Omental fat pad (tissue), 4 donors: ENCODE data around the gene MAPK12. TPM values are rescaled to one million over a fixed set of nuclear protein-coding genes. Genes with fewer than 3 reads are reported as not detected.

Experiments
- ATAC-seq: fragments of 150-250 bp; one replicate; pipeline ENCODE4 v1.9.1; 2016; ENCODE audit warnings: mild to moderate bottlenecking, moderate library complexity; ENCODE audit not compliant: low FRiP score
- DNase-seq: peaks from one replicate; pipeline ENCODE4 v3.0.0-alpha.2; 2019; ENCODE audit warnings: low spot score
- total RNA-seq, 4 donors: library from RNA; depleted of rRNA; stranded (reverse); fragments of >200 nt; gene quantifications; one replicate each; pipeline ENCODE4 v1.1.0, GENCODE V29; 2016
- TF ChIP-seq, protein P1 (sequence below), 3 donors: fragments of 450-650 bp; IDR thresholded peaks; one replicate each; pipeline ENCODE4 v1.5.1; 2016 to 2017; ENCODE audit warnings: antibody characterized with exemption in 3 of 3, mild to moderate bottlenecking in 3 of 3, moderate library complexity in 2 of 3

Gene MAPK12
- total RNA-seq, 4 donors from 2014 or later = 7.9 to 31.1 (median 17.8) TPM

- TF ChIP-seq, protein P1, sequence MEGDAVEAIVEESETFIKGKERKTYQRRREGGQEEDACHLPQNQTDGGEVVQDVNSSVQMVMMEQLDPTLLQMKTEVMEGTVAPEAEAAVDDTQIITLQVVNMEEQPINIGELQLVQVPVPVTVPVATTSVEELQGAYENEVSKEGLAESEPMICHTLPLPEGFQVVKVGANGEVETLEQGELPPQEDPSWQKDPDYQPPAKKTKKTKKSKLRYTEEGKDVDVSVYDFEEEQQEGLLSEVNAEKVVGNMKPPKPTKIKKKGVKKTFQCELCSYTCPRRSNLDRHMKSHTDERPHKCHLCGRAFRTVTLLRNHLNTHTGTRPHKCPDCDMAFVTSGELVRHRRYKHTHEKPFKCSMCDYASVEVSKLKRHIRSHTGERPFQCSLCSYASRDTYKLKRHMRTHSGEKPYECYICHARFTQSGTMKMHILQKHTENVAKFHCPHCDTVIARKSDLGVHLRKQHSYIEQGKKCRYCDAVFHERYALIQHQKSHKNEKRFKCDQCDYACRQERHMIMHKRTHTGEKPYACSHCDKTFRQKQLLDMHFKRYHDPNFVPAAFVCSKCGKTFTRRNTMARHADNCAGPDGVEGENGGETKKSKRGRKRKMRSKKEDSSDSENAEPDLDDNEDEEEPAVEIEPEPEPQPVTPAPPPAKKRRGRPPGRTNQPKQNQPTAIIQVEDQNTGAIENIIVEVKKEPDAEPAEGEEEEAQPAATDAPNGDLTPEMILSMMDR (IDR thresholded peaks at IDR 0.05) = no peak
- no peak for ATAC-seq
- no peak for DNase-seq
Measured at GRCh38 chr22:50219800-50220602, 41.5 kb downstream of the MAPK12 start.

DNA sequence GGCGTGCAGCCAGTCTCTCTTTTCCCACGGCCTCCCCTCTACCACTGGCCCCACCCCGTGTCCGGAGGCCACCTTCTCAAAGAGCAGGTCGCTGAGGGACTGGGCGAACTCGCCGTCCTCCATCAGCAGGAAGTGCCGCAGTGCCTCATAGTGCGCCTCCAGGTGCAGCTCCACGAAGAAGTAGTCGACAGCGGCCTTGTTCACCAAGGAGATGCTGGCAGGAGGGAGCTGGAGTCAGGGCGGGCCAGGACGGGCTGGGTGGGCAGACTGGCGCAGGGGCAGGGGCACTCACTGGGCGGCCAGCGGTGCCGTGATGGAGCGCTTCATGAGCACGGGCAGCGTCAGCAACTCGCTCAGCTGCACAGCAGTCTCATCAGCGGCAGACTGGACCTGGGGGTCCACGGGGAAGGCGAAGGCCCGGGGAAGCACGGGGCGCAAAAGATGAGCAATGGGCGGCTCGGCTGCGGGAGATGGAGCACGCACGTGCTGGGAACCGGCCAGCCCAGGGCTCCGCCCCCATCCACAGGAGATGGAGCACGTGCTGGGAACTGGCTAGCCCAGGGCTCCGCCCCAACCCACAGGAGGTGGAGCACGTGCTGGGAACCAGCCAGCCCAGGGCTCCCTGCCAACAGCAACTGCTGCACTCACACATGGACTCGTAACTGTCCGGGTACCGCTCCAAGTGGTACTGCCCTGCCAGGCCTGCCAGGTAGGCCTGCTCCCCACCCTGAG is 42.3 kb downstream of the MAPK12 start:
- DNase-seq (peak; percentile 51), ATAC-seq (peak; percentile 82)
- TF ChIP-seq, protein P1 (IDR thresholded peaks at IDR 0.05) = no peak

- DNase-seq = no peak
- TF ChIP-seq, protein P1 (IDR thresholded peaks at IDR 0.05) = no peak
- ATAC-seq = no peak
Measured at GRCh38 chr22:50218153-50218995, 43.1 kb downstream of the MAPK12 start.

- DNase-seq (no peak), ATAC-seq (no peak)
- TF ChIP-seq, protein P1 (IDR thresholded peaks at IDR 0.05) = no peak
Measured at GRCh38 chr22:50217543-50218152, 43.8 kb downstream of the MAPK12 start.

DNA sequence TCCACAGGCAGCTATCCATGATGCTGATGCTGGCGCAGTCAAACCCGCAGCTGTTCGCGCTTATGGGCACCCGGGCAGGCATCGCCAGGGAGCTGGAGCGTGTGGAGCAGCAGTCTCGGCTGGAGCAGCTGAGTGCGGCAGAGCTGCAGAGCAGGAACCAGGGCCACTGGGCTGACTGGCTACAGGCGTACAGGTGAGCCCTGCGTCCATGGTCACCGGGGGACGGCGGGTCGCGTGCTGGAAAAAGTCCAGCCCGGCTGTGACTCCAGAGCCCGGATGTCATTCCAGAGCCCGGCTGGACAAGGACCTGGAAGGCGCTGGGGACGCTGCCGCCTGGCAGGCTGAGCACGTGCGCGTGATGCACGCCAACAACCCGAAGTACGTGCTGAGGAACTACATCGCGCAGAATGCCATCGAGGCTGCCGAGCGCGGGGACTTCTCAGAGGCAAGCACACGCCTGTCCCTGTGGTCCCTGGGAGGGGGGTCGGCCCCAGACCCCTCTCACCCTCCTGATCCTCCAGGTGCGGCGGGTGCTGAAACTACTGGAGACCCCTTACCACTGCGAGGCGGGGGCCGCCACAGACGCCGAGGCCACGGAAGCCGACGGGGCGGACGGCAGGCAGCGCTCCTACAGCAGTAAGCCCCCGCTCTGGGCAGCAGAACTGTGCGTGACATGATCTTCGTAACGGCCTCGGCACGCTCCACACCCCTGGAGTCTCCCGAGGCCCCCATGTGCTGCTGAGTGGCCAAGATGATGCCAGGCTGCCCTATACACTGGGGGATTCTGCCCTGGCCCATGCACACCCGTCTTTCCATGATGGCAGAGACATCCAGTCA is 44.6 kb downstream of the MAPK12 start:
- TF ChIP-seq, protein P1 (IDR thresholded peaks at IDR 0.05) = no peak
- no peak for ATAC-seq
- DNase-seq = no peak
